Right lobe of liver (tissue), 4 donors: ENCODE measurements around the gene MAP4K4.

Experiments
- POLR2A ChIP-seq: fragments of 450-650 bp; IDR thresholded peaks from one replicate; pipeline ENCODE4 v1.6.1; 2017; ENCODE audit warnings: antibody characterized with exemption, mild to moderate bottlenecking
- TF ChIP-seq, protein P1 (sequence below), 4 donors: fragments of 200-600 bp in 3 of 4; fragments of 450-650 bp in 1 of 4; IDR thresholded peaks; one replicate each; pipeline versions ENCODE4 v1.5.1 to v1.8.0; 2016 to 2022; ENCODE audit warnings: antibody characterized with exemption in 4 of 4, mild to moderate bottlenecking in 2 of 4
- donor health status: DM: no; HTN: no; CAD: no.
- donor health status: DM: no; HTN: no; CAD: no.
- donor health status: DM: no; HTN: yes; CAD: no.

DNA sequence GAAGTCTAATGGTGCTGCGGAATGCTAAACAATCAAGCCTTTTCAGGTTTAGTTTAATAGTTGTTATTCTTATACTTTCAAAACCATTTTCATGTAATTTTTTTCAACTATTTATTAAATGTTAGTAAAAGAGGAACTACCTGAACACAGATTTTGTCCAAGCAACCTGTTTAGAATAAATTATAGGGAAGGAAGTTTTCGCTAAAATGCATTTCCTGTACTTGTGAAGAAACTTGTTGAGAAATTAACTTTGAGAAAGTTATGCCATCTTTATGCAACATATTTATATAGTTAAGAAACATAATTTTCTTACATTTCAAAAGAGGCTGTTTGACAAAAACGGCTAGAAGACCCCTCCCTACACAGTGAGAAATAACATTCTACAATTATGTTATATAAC, 16.6 kb downstream of the MAP4K4 start:
- TF ChIP-seq, protein P1, sequence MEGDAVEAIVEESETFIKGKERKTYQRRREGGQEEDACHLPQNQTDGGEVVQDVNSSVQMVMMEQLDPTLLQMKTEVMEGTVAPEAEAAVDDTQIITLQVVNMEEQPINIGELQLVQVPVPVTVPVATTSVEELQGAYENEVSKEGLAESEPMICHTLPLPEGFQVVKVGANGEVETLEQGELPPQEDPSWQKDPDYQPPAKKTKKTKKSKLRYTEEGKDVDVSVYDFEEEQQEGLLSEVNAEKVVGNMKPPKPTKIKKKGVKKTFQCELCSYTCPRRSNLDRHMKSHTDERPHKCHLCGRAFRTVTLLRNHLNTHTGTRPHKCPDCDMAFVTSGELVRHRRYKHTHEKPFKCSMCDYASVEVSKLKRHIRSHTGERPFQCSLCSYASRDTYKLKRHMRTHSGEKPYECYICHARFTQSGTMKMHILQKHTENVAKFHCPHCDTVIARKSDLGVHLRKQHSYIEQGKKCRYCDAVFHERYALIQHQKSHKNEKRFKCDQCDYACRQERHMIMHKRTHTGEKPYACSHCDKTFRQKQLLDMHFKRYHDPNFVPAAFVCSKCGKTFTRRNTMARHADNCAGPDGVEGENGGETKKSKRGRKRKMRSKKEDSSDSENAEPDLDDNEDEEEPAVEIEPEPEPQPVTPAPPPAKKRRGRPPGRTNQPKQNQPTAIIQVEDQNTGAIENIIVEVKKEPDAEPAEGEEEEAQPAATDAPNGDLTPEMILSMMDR (IDR thresholded peaks at IDR 0.05) = no peak
- no peak for TF ChIP-seq POLR2A
